ENCODE data around the gene VAT1L. TPM values are rescaled to one million over a fixed set of nuclear protein-coding genes. Genes with fewer than 3 reads are reported as not detected.

Gene VAT1L
- total RNA-seq, 4 donors from 2014 or later, result 0.53 to 2.5 (median 0.92) TPM

DNA sequence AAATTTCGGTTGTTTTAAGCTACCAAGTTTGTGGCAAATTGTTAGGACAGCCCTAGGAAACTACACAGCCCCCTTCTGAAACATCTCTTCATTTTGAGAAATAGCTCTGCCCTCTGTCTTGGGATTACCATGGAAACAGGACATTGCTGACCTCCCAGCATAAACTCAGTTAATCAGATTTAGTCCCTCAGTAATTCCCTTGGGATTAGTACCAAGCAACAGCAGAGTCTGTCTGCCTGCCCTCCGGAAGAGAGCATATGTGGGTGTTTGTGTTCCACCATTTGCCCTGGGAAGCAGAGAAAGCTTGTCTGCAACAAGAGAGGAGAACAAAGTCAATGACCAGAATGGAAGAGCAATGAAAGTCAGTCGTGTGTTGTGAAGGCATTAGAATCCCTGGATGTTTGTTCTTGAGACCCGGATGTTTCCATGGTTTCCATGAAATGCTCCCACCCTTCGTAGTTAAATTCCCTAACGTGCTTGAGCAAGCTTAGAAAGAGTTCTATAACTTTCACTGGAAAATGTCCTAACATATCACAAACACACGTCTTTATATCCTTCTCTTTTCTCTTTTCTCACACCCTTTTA, 39.9 kb upstream of the VAT1L start:
- no peaks in the 10 kb centered on the region for H3K9me3 ChIP-seq
- H3K27ac ChIP-seq, result no peak overlapping the region
- no peak for TF ChIP-seq POLR2A (IDR thresholded peaks at IDR 0.05)
- TF ChIP-seq, protein P1, sequence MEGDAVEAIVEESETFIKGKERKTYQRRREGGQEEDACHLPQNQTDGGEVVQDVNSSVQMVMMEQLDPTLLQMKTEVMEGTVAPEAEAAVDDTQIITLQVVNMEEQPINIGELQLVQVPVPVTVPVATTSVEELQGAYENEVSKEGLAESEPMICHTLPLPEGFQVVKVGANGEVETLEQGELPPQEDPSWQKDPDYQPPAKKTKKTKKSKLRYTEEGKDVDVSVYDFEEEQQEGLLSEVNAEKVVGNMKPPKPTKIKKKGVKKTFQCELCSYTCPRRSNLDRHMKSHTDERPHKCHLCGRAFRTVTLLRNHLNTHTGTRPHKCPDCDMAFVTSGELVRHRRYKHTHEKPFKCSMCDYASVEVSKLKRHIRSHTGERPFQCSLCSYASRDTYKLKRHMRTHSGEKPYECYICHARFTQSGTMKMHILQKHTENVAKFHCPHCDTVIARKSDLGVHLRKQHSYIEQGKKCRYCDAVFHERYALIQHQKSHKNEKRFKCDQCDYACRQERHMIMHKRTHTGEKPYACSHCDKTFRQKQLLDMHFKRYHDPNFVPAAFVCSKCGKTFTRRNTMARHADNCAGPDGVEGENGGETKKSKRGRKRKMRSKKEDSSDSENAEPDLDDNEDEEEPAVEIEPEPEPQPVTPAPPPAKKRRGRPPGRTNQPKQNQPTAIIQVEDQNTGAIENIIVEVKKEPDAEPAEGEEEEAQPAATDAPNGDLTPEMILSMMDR (IDR thresholded peaks at IDR 0.05), result no peak
- no peak overlapping the region for H3K4me3 ChIP-seq
- H3K4me1 ChIP-seq, result no peaks in the 10 kb centered on the region
- H3K36me3 ChIP-seq, result no peaks in the 10 kb centered on the region
- H3K27me3 ChIP-seq, result no peaks in the 10 kb centered on the region
- DNase-seq, result no peak

GRCh38 chr16:77749415-77749814, 38.9 kb upstream of the VAT1L start:
- no peak for TF ChIP-seq POLR2A (IDR thresholded peaks at IDR 0.05)
- TF ChIP-seq, protein P1 (IDR thresholded peaks at IDR 0.05), result no peak

GRCh38 chr16:77758046-77758445, 30.3 kb upstream of the VAT1L start:
- no peak overlapping the region for H3K27ac ChIP-seq
- H3K9me3 ChIP-seq, result no peaks in the 10 kb centered on the region
- no peaks in the 10 kb centered on the region for H3K4me1 ChIP-seq
- H3K27me3 ChIP-seq, result no peaks in the 10 kb centered on the region
- DNase-seq, result no peak
- TF ChIP-seq POLR2A (IDR thresholded peaks at IDR 0.05), result no peak
- TF ChIP-seq, protein P1 (IDR thresholded peaks at IDR 0.05), result no peak
- H3K36me3 ChIP-seq, result no peaks in the 10 kb centered on the region
- no peak overlapping the region for H3K4me3 ChIP-seq

More at GRCh38 chr16:77749415-77749814, 38.9 kb upstream of the VAT1L start:
- no peaks in the 10 kb centered on the region for H3K9me3 ChIP-seq
- H3K27me3 ChIP-seq, result no peaks in the 10 kb centered on the region
- H3K27ac ChIP-seq, result no peak overlapping the region
- DNase-seq, result no peak
- H3K36me3 ChIP-seq, result no peaks in the 10 kb centered on the region
- H3K4me3 ChIP-seq, result no peak overlapping the region
- no peaks in the 10 kb centered on the region for H3K4me1 ChIP-seq

DNA sequence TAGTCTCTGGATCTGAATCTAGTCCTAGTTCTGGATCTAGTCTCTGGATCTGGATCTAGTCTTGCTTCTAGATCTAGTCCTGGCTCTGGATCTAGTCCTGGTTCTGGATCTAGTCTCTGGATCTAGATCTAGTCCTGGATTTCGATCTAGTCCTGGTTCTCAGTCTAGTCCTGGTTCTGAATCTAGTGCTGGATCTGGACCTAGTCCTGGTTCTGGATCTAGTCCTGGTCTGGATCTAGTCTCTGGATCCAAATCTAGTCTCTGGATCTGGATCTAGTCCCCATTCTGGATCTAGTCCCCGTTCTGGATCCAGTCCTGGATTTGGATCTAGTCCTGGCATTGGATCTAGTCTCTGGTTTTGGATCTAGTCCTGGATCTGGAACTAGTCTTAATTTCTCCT, 29.9 kb upstream of the VAT1L start:
- no peaks in the 10 kb centered on the region for H3K36me3 ChIP-seq
- TF ChIP-seq POLR2A (IDR thresholded peaks at IDR 0.05), result no peak
- TF ChIP-seq, protein P1 (IDR thresholded peaks at IDR 0.05), result no peak
- no peak overlapping the region for H3K27ac ChIP-seq
- H3K4me1 ChIP-seq, result no peaks in the 10 kb centered on the region
- H3K4me3 ChIP-seq, result no peak overlapping the region
- no peaks in the 10 kb centered on the region for H3K9me3 ChIP-seq
- no peaks in the 10 kb centered on the region for H3K27me3 ChIP-seq
- DNase-seq, result no peak

- Histone ChIP-seq H3K9me3 (no peaks in the 10 kb centered on the region), H3K36me3 (no peaks in the 10 kb centered on the region), H3K27ac (no peak overlapping the region), H3K4me1 (no peaks in the 10 kb centered on the region), H3K4me3 (no peak overlapping the region), H3K27me3 (no peaks in the 10 kb centered on the region)
- TF ChIP-seq POLR2A (IDR thresholded peaks at IDR 0.05), result no peak
- TF ChIP-seq, protein P1 (IDR thresholded peaks at IDR 0.05), result no peak
- DNase-seq, result no peak
Observed at GRCh38 chr16:77759201-77759600, 29.2 kb upstream of the VAT1L start.

DNA sequence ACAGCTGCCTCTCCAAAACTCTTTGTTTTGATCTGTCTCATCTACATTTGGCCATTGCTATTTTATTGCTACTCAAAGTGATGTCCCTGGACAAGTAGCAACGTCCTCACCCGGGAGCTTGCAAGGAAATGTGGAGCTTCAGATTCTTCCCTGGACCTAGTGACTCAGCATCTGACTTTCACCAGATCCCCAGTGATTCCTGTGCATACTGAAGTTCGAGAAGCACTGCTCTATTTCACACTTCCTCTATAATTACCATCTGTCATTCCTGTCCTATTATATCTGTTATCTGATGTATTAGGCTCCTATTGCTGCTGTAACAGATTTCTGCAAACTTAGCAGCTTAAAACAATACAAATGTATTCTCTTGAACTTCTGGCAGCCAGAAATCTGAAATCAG, 28.5 kb upstream of the VAT1L start:
- no peaks in the 10 kb centered on the region for H3K36me3 ChIP-seq
- no peak overlapping the region for H3K27ac ChIP-seq
- no peak for DNase-seq
- TF ChIP-seq, protein P1 (IDR thresholded peaks at IDR 0.05), result no peak
- TF ChIP-seq POLR2A (IDR thresholded peaks at IDR 0.05), result no peak
- no peak overlapping the region for H3K4me3 ChIP-seq
- H3K4me1 ChIP-seq, result no peaks in the 10 kb centered on the region
- H3K9me3 ChIP-seq, result no peaks in the 10 kb centered on the region
- H3K27me3 ChIP-seq, result no peaks in the 10 kb centered on the region

Measured in Peyer's patch (tissue), 4 donors.